ENCODE results near the gene ZNF621.
"Not testable (repeated sequence)": the region's sequence is repeated elsewhere in the genome, so short reads cannot be mapped to it uniquely, and the experiment has no call there.

ZNF621 gene

DNA sequence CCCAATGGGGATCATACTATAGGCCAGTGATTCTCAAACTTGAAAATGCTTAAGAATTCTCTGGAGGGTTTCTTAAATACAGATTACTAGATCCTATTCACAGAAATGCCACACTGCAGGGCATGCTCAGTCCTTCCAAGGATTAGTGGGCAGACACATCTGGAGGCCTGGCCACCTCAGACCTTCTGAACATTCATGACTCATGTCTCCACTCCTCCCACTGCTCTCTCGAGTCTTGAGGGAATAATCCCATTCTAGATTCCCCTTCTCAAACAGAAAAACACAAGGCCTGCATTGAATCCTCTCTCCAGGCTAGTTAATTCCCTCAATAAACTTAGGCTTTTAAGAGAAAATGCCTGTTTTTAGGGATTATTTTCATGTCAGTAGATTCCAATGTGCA lies 22.1 kb downstream of the ZNF621 start:
- DNase-seq = no peak

GRCh38 chr3:40550167-40550566 lies 25.4 kb downstream of the ZNF621 start:
- DNase-seq = no peak

- no peak for DNase-seq
These were observed 32.9 kb downstream of the ZNF621 start for GRCh38 chr3:40557575-40558161.

GRCh38 chr3:40562482-40562881 lies 37.7 kb downstream of the ZNF621 start:
- not testable (repeated sequence) for DNase-seq

- not testable (repeated sequence) for DNase-seq
These were observed 40.9 kb downstream of the ZNF621 start for GRCh38 chr3:40565629-40566028.

- DNase-seq = no peak
These were observed 41.9 kb downstream of the ZNF621 start for GRCh38 chr3:40566694-40567093.

DNA sequence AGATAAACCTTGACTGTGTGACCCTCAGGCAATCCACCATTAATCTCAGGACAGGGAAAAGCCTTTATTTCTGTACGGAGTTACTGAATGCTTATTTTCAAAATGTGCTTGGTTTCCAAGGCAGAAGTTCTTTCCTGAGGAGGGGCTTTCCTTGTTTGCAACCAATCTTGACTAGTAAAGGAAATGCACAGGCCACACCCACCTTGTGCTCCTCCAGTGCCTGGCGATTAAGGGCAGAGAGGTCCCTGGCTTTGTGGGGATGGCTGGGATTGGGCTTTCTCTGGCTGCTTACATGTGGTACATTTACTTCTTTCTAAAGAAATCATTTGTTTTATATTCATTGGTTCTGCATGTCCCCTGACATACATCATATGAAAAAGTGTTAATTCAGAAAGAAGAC lies 47.8 kb downstream of the ZNF621 start:
- no peak for DNase-seq

GRCh38 chr3:40574050-40574449 lies 49.3 kb downstream of the ZNF621 start:
- DNase-seq = no peak

GRCh38 chr3:40574661-40575060 lies 49.9 kb downstream of the ZNF621 start:
- DNase-seq = no peak

- no peak for DNase-seq
These were observed 51.6 kb downstream of the ZNF621 start for GRCh38 chr3:40576396-40576795.

DNA sequence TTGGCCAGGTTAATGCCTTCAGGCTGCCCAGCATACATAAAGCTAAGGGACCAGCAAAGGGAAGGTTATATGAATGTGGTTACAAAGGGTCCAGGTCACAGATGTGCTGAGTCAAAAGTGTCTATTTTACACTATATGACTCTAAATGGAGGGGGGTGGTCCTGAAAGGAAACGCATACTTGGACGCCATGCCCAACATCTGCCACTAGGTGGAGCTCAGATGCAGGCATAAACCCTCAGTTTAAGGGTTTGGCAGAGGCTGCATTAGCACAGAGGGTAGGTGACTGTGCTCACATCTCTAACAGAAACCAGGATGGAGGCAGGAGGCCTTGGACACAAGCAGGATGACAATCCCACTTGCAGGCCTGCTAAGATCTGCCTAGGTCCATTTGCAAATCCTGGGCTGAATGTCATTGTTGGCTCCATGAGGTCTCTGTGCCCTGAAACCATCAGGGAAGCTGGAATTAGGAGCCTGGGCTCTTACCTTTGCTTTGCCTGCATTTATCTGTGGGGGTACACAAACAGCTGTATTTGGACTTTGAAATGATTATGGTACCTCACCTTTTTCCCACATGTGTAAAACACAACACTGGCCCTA lies 55.8 kb downstream of the ZNF621 start:
- DNase-seq = peak; percentile 40

DNA sequence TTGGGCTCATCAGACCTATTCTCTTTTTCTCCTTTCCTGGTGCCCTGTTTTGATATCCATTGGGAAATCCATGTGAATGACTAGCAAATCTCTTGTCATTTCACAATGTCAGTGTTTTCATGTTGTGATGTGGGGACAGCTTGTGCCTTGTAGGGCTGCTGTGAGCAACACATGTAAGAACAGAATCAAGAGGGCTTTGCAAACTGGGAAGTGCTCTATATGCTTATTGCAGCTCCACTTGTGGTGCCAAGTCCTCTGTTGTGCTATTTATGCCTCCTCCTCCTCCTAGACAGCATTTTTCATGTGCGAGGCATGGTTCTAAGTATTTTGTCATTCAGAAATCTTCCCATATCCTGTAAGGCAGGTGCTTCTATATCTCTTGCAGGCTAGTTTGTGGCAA lies 56.4 kb downstream of the ZNF621 start:
- DNase-seq = no peak

DNA sequence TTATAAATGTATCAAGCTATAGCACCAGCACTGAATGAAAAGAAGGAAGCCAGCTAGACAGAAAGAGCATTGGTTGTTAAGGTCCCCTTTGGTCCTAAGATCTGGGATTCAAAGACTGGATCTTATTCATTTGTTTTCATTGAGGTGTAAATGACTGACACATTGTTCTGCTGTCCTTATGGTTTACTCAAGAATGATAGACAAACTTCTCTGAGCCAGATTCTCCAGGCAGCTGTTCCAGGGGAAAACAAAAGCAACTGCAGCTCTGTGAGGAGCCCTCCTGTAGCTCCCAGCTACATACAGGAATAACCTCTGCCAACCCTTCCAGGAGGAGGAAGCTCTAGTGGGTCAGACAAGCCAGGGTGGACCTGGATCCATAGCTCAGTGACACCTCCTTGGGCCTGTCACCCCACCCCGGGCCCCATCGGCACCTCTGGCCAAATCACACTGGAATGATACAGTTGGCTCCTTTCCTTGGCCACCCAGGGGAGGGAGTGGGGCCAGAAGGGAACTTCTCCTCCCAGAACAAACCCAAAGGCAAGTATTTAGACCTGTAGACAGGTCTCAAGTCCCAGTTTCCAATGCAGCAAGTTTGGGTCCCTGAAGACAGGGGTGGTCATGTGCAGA lies 57.8 kb downstream of the ZNF621 start:
- no peak for DNase-seq

DNA sequence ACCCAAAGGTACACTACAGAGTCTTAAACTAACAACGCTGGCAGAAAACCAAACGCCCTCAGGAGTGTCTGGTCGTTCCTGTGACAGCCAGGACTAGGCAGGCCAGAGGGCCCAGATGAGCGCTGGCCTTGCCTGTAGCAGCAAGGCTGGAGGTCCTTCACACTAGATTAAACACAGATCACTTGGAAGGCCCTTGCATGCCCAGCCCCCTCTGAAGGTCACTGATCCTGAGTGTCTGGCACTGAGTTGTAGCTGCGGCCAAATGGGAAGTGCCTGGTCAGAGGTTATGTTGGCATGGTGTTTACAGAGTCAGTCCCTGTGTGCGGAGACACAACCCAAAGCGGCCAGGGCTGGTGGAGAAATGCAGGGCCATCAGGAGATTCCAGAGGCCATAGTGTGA lies 58.9 kb downstream of the ZNF621 start:
- no peak for DNase-seq

GRCh38 chr3:40584625-40585189 lies 59.9 kb downstream of the ZNF621 start:
- peak; percentile 54 for DNase-seq

- no peak for DNase-seq
These were observed 60.7 kb downstream of the ZNF621 start for GRCh38 chr3:40585381-40586016.

- no peak for DNase-seq
These were observed 62.1 kb downstream of the ZNF621 start for GRCh38 chr3:40586901-40587300.

- no peak for DNase-seq
These were observed 63.6 kb downstream of the ZNF621 start for GRCh38 chr3:40588406-40588805.
